MG63 (cell line): Measurements from ENCODE around the gene QKI. TPM values are rescaled to one million over a fixed set of nuclear protein-coding genes. Genes with fewer than 3 reads are reported as not detected.

Experiments
- DNase-seq: peaks from one replicate; pipeline ENCODE4 v3.0.0-alpha.2; 2020
- H3K27me3 ChIP-seq: fragments of 250-450 bp; sonication (Bioruptor Pico); 2 replicates; pipeline ENCODE4 v1.5.1; 2020; ENCODE audit warnings: mild to moderate bottlenecking, moderate library complexity
- H3K36me3 ChIP-seq: fragments of 250-450 bp; sonication (Bioruptor Pico); 2 replicates; pipeline ENCODE4 v1.5.1; 2020; ENCODE audit warnings: mild to moderate bottlenecking, moderate library complexity
- H3K4me3 ChIP-seq: fragments of 250-450 bp; sonication (Bioruptor Pico); 2 replicates; pipeline ENCODE4 v1.5.1; 2020; ENCODE audit warnings: mild to moderate bottlenecking, moderate library complexity
- H3K9me3 ChIP-seq: fragments of 250-450 bp; sonication (Bioruptor Pico); 2 replicates; pipeline ENCODE4 v1.5.1; 2020; ENCODE audit warnings: mild to moderate bottlenecking, moderate library complexity
- total RNA-seq: library from RNA; depleted of rRNA; stranded (reverse); fragments of >200 nt; shearing (Covaris generic); gene quantifications from 2 replicates; pipeline ENCODE4 v1.2.3, GENCODE V29; 2014; ENCODE audit warnings: low replicate concordance

QKI gene
- total RNA-seq, 1 experiment from 2014 or later, result 125 TPM

DNA sequence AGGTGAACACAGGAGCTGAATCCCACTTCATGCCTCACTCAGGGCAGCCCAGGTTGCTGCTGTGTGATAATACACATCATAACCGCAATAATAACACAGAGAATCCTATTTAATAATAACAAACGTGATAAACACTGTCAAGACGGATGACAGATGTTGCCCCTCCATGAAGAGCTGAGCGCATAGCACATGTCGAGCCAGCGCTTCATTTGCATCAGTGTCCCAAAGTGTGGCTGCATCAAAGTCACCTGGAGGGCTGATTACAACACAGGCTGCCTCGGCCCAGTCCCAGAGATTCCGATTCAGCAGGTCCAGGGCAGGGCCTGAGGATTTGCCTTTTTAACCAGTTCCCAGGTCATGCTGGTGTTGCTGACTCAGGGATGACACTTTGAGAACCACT, 198.5 kb downstream of the QKI start:
- no peaks in the 10 kb centered on the region for H3K9me3 ChIP-seq
- no peaks in the 10 kb centered on the region for H3K36me3 ChIP-seq
- no peak for DNase-seq
- H3K4me3 ChIP-seq, result no peak overlapping the region
- no peaks in the 10 kb centered on the region for H3K27me3 ChIP-seq

GRCh38 chr6:163613668-163614067, 199.2 kb downstream of the QKI start:
- Histone ChIP-seq H3K27me3 (no peaks in the 10 kb centered on the region), H3K9me3 (no peaks in the 10 kb centered on the region), H3K4me3 (no peak overlapping the region), H3K36me3 (no peaks in the 10 kb centered on the region)
- DNase-seq, result no peak

GRCh38 chr6:163616452-163616851, 201.9 kb downstream of the QKI start:
- Histone ChIP-seq H3K4me3 (no peak overlapping the region), H3K9me3 (no peaks in the 10 kb centered on the region), H3K27me3 (no peaks in the 10 kb centered on the region), H3K36me3 (no peaks in the 10 kb centered on the region)
- no peak for DNase-seq

- no peak overlapping the region for H3K4me3 ChIP-seq
Measured at GRCh38 chr6:163617549-163617948, 203.0 kb downstream of the QKI start.

DNA sequence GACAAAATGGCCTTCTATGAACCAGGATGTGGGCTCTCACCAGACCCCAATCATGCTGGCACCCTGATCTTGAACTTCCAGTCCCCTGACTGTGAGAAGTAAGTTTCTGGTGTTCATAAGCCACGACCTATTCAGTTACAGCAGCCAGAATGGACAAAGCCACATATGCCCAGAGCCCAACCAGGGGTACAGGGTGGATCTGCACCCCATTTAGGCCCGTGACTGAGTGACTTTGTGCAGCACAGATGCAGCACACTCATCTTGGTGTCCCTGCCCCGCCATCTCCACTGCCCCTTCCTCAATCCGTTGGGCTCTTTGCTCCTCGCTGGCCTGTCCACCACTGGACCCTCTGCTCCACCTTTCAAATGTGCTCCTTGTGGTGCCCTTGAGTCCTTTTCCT, 205.6 kb downstream of the QKI start:
- no peaks in the 10 kb centered on the region for H3K27me3 ChIP-seq
- H3K36me3 ChIP-seq, result no peaks in the 10 kb centered on the region
- no peak overlapping the region for H3K4me3 ChIP-seq
- no peak for DNase-seq
- H3K9me3 ChIP-seq, result no peaks in the 10 kb centered on the region

More at GRCh38 chr6:163617549-163617948, 203.0 kb downstream of the QKI start:
- Histone ChIP-seq H3K27me3 (no peaks in the 10 kb centered on the region), H3K9me3 (no peaks in the 10 kb centered on the region), H3K36me3 (no peaks in the 10 kb centered on the region)
- DNase-seq, result no peak

- DNase-seq, result peak; percentile 58
- Histone ChIP-seq H3K4me3 (no peak overlapping the region), H3K27me3 (no peaks in the 10 kb centered on the region), H3K36me3 (no peaks in the 10 kb centered on the region), H3K9me3 (no peaks in the 10 kb centered on the region)
Measured at GRCh38 chr6:163620670-163621330, 206.3 kb downstream of the QKI start.

- Histone ChIP-seq H3K27me3 (no peaks in the 10 kb centered on the region), H3K9me3 (no peaks in the 10 kb centered on the region), H3K36me3 (no peaks in the 10 kb centered on the region), H3K4me3 (no peak overlapping the region)
- no peak for DNase-seq
Measured at GRCh38 chr6:163625265-163625664, 210.7 kb downstream of the QKI start.

- Histone ChIP-seq H3K27me3 (no peaks in the 10 kb centered on the region), H3K9me3 (no peaks in the 10 kb centered on the region), H3K36me3 (no peaks in the 10 kb centered on the region), H3K4me3 (no peak overlapping the region)
- DNase-seq, result no peak
Measured at GRCh38 chr6:163626073-163626867, 211.8 kb downstream of the QKI start.

DNA sequence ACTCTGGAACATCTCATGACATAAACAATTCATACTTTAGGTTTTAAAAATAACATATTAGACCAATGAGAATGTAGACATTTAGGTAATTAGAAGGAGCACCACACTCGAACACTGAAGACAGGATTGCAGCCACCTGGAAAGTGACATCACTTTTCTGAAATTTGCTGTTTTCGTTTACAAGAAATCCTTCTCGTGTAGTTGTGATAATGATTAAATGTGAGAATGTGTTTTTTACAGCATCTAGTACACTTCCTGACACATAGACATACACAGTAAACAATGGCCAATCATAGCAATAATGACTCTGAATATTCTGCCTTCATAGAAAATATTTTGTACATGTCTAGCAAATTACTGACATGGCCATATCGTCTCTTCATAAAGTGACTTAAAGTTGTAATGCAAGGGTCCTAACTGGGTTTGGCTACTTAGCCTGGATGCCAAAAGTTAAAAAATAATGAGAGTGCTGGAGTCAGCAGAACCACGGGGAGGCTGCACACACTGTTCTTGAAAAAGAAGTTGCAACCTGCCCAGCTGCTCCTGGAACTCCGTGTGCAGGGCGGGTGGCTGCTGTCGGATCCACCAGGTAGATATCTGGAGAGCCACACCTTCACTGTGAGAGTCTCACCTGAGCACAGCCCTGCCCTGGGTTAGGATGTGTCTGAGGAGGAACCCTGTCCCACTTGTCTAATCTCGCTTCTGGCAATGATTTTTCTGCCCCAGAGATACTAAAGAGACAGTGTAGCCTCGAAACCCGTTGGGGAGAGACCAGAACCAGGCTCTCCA, 212.9 kb downstream of the QKI start:
- no peaks in the 10 kb centered on the region for H3K9me3 ChIP-seq
- DNase-seq, result no peak

More for the DNA sequence above, 212.9 kb downstream of the QKI start:
- no peaks in the 10 kb centered on the region for H3K36me3 ChIP-seq
- no peaks in the 10 kb centered on the region for H3K27me3 ChIP-seq
- H3K4me3 ChIP-seq, result no peak overlapping the region
